OCI-LY1 (cell line): ENCODE results near the gene OR2T11.
"Not testable (repeated sequence)": the region's sequence is repeated elsewhere in the genome, so short reads cannot be mapped to it uniquely, and the experiment has no call there.

ENCODE experiments used
- EZH2 ChIP-seq: fragments of 200-600 bp; sonication (generic), shearing (Covaris generic); IDR thresholded peaks from 2 replicates; pipeline ENCODE4 v1.8.0; 2017; ENCODE audit warnings: borderline replicate concordance, mixed run types, mild to moderate bottlenecking, antibody characterized with exemption, low read length, moderate library complexity, mixed read lengths
- TF ChIP-seq, protein P1 (sequence below): fragments of 200-600 bp; sonication (generic), shearing (Covaris generic); IDR thresholded peaks from 2 replicates; pipeline ENCODE4 v1.5.1; 2017; ENCODE audit warnings: mild to moderate bottlenecking, antibody characterized with exemption, low read length, moderate library complexity, mixed read lengths

DNA sequence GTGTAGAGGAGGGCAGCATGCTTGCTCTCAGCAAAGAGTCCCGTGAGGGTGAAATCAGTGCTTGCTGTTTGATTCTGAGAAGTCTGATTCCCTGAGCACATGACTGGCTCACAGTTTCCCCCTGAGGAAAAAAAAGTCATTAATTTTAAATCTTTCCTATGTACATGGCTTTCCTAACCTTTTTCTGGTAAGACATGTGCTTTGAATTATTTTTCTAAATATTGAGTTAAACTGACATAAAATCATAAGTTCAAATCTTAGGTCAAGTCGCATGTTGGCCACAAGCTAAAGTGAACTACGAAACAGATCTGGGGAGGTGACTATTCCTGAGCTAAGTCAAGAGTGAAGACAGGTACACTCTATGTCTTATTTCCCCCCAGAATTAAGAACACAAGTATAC is 60.2 kb downstream of the OR2T11 start, which contains the start of gene OR2T34:
- TF ChIP-seq, protein P1, sequence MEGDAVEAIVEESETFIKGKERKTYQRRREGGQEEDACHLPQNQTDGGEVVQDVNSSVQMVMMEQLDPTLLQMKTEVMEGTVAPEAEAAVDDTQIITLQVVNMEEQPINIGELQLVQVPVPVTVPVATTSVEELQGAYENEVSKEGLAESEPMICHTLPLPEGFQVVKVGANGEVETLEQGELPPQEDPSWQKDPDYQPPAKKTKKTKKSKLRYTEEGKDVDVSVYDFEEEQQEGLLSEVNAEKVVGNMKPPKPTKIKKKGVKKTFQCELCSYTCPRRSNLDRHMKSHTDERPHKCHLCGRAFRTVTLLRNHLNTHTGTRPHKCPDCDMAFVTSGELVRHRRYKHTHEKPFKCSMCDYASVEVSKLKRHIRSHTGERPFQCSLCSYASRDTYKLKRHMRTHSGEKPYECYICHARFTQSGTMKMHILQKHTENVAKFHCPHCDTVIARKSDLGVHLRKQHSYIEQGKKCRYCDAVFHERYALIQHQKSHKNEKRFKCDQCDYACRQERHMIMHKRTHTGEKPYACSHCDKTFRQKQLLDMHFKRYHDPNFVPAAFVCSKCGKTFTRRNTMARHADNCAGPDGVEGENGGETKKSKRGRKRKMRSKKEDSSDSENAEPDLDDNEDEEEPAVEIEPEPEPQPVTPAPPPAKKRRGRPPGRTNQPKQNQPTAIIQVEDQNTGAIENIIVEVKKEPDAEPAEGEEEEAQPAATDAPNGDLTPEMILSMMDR, result not testable (repeated sequence)
- TF ChIP-seq EZH2, result not testable (repeated sequence)
